OCI-LY7 (cell line): Measurements from ENCODE around the gene SNIP1. TPM values are rescaled to one million over a fixed set of nuclear protein-coding genes. Genes with fewer than 3 reads are reported as not detected.
"Not testable (repeated sequence)": the region's sequence is repeated elsewhere in the genome, so short reads cannot be mapped to it uniquely, and the experiment has no call there.

Experiments
- BruUV-seq: library from RNA; stranded (reverse); fragments of 400-500 nt; replicated peaks from 2 replicates; lab custom pipeline; 2021; lab: Mats Ljungman, UMichigan
- CTCF ChIA-PET: fragments of 300-600 bp; sonication (Branson Sonifier 250); formaldehyde crosslinking; loops from one replicate; lab custom pipeline; 2022; ENCODE audit warnings: antibody characterized with exemption; ENCODE audit not compliant: unreplicated experiment; lab: Charles Lee
- POLR2A ChIA-PET: fragments of 300-600 bp; sonication (Branson Sonifier 250); formaldehyde crosslinking; loops from one replicate; lab custom pipeline; 2022; ENCODE audit warnings: antibody characterized with exemption; lab: Charles Lee
- DNase-seq: peaks from one replicate; pipeline ENCODE4 v3.0.0-alpha.2; 2015; ENCODE audit warnings: low spot score
- H2AFZ ChIP-seq: fragments of 200-600 bp; sonication (generic), shearing (Covaris generic); 2 replicates; pipeline ENCODE4 v1.6.1; 2014; ENCODE audit warnings: mild to moderate bottlenecking, antibody characterized with exemption, low read length, moderate library complexity
- H3K27ac ChIP-seq: fragments of 200-600 bp; sonication (generic); 2 replicates; pipeline ENCODE4 v1.5.1; 2014; ENCODE audit warnings: mixed run types, low read depth, mild to moderate bottlenecking, moderate library complexity, low read length, inconsistent platforms; ENCODE audit not compliant: poor library complexity, severe bottlenecking
- H3K36me3 ChIP-seq: fragments of 200-600 bp; sonication (generic); 2 replicates; pipeline ENCODE4 v1.6.1; 2014; ENCODE audit warnings: mild to moderate bottlenecking, antibody characterized with exemption, low read length, moderate library complexity, mixed read lengths; ENCODE audit not compliant: insufficient read depth
- H3K4me1 ChIP-seq: fragments of 200-600 bp; sonication (generic); 2 replicates; pipeline ENCODE4 v1.5.1; 2014; ENCODE audit warnings: mild to moderate bottlenecking, low read length; ENCODE audit not compliant: insufficient read depth, poor library complexity, severe bottlenecking
- H3K4me2 ChIP-seq: fragments of 200-600 bp; sonication (generic); 2 replicates; pipeline ENCODE4 v1.6.1; 2014; ENCODE audit warnings: mild to moderate bottlenecking, low read length
- H3K4me3 ChIP-seq: fragments of 200-600 bp; sonication (generic); 2 replicates; pipeline ENCODE4 v1.5.1; 2014; ENCODE audit warnings: mild to moderate bottlenecking, low read depth, low read length; ENCODE audit not compliant: poor library complexity, severe bottlenecking
- H3K79me2 ChIP-seq: fragments of 200-600 bp; sonication (generic); 2 replicates; pipeline ENCODE4 v1.6.1; 2016; ENCODE audit warnings: low read depth, mild to moderate bottlenecking, low read length, moderate library complexity, mixed read lengths; ENCODE audit not compliant: insufficient read depth
- H3K9me2 ChIP-seq: fragments of 200-600 bp; sonication (generic); 2 replicates; pipeline ENCODE4 v1.6.1; 2016; ENCODE audit warnings: mild to moderate bottlenecking, low read length, mixed read lengths; ENCODE audit not compliant: insufficient read depth
- H3K9me3 ChIP-seq: fragments of 200-600 bp; sonication (generic); 2 replicates; pipeline ENCODE4 v1.6.1; 2014; ENCODE audit warnings: mild to moderate bottlenecking, mixed run types, low read length, mixed read lengths
- H4K20me1 ChIP-seq: fragments of 200-600 bp; sonication (generic); 2 replicates; pipeline ENCODE4 v1.6.1; 2014; ENCODE audit warnings: mild to moderate bottlenecking, antibody characterized with exemption, low read length, moderate library complexity, mixed read lengths; ENCODE audit not compliant: insufficient read depth
- CTCF ChIP-seq: fragments of 200-600 bp; sonication (generic); conservative IDR thresholded peaks from 2 replicates; pipeline ENCODE4 v1.5.1; 2014; ENCODE audit warnings: mild to moderate bottlenecking, antibody characterized with exemption, low read length, moderate library complexity, mixed read lengths
- EZH2phosphoT487 ChIP-seq: fragments of 200-600 bp; sonication (generic); IDR thresholded peaks from 2 replicates; pipeline ENCODE4 v1.6.1; 2018; ENCODE audit warnings: low read depth, borderline replicate concordance, mild to moderate bottlenecking, mixed run types, antibody characterized with exemption, low read length, moderate library complexity, mixed read lengths
- intact Hi-C: fragments of 100-400 bp; cut with micrococcal nuclease; formaldehyde crosslinking; loops from one replicate; pipeline ENCODE4 v1.10.0; 2022; ENCODE audit not compliant: unreplicated experiment
- total RNA-seq, 2 experiments: library from RNA; depleted of rRNA in 1 of 2; stranded (reverse); fragments of >200 nt in 1 of 2; shearing (Covaris generic) in 1 of 2; gene quantifications; 2 replicates each; pipeline ENCODE4 v1.2.3, GENCODE V29; 2014 to 2022

The SNIP1 gene
- total RNA-seq, 2 experiments from 2014 or later = 14.7 to 24.2 TPM

GRCh38 chr1:37537378-37537777 lies 16.7 kb downstream of the SNIP1 start:
- Histone ChIP-seq H3K4me1 (no peaks in the 10 kb centered on the region), H3K4me2 (no peak overlapping the region), H3K4me3 (no peak overlapping the region), H4K20me1 (no peaks in the 10 kb centered on the region; the same call in 1 of the 2 replicates), H3K79me2 (no peaks in the 10 kb centered on the region), H3K9me2 (no peaks in the 10 kb centered on the region), H2AFZ (no peak overlapping the region), H3K27ac (no peak overlapping the region), H3K36me3 (peaks cover 62% of the 10 kb centered on the region), H3K9me3 (no peaks in the 10 kb centered on the region)
- no peak for TF ChIP-seq EZH2phosphoT487
- TSS peak; percentile 62 for BruUV-seq
- no peak for DNase-seq
- ChIA-PET CTCF (no interaction called here), POLR2A (interaction anchor here (0.6 to 1.3 kb wide), 2 partner anchors 10 to 23 kb away, joined by 3 to 7 read pairs; partner anchors contain the start of gene MEAF6)
- intact Hi-C loops = no loop called here

GRCh38 chr1:37533317-37534093 lies 20.6 kb downstream of the SNIP1 start:
- no peak for DNase-seq
- intact Hi-C loops = no loop called here
- Histone ChIP-seq H2AFZ (no peak overlapping the region), H3K79me2 (no peaks in the 10 kb centered on the region), H3K4me3 (no peak overlapping the region), H3K4me2 (no peak overlapping the region), H3K9me3 (no peaks in the 10 kb centered on the region), H3K9me2 (no peaks in the 10 kb centered on the region), H4K20me1 (no peaks in the 10 kb centered on the region; the same call in 1 of the 2 replicates), H3K36me3 (peaks cover 31% of the 10 kb centered on the region), H3K27ac (no peak overlapping the region), H3K4me1 (no peaks in the 10 kb centered on the region)
- CTCF ChIA-PET = no interaction called here
- POLR2A ChIA-PET = no interaction called here
- no TSS peak for BruUV-seq
- TF ChIP-seq CTCF (no peak), EZH2phosphoT487 (no peak)

GRCh38 chr1:37532418-37533156 lies 21.5 kb downstream of the SNIP1 start:
- BruUV-seq, H2AFZ ChIP-seq, H3K27ac ChIP-seq, H3K4me2 ChIP-seq, H4K20me1 ChIP-seq, POLR2A ChIA-PET, intact Hi-C loops, H3K4me1 ChIP-seq, H3K79me2 ChIP-seq, H3K9me3 ChIP-seq, H3K9me2 ChIP-seq, DNase-seq, H3K4me3 ChIP-seq: not testable (repeated sequence)
- CTCF ChIA-PET = interaction anchor here (0.6 kb wide), 1 partner anchor 264 kb away, joined by 8 read pairs; no protein-coding TSS in a partner anchor
- peaks cover 21% of the 10 kb centered on the region for H3K36me3 ChIP-seq

- H3K9me3 ChIP-seq, POLR2A ChIA-PET, intact Hi-C loops, H3K9me2 ChIP-seq, CTCF ChIA-PET, H3K27ac ChIP-seq, H4K20me1 ChIP-seq, H3K4me3 ChIP-seq, H3K4me2 ChIP-seq, H2AFZ ChIP-seq, H3K4me1 ChIP-seq, H3K79me2 ChIP-seq, H3K36me3 ChIP-seq, BruUV-seq, DNase-seq: not testable (repeated sequence)
Measured at GRCh38 chr1:37529888-37530287, 24.2 kb downstream of the SNIP1 start.
